NCI-H1694 treated with DMSO at 0.1 percent for 48 hours (cell line): ENCODE results near the gene ALDH9A1.
"Not testable (repeated sequence)": the region's sequence is repeated elsewhere in the genome, so short reads cannot be mapped to it uniquely, and the experiment has no call there.

ENCODE experiments used
- DNase-seq: peaks from one replicate; lab custom pipeline; 2025; lab: John Stamatoyannopoulos, UW

The ALDH9A1 gene

DNA sequence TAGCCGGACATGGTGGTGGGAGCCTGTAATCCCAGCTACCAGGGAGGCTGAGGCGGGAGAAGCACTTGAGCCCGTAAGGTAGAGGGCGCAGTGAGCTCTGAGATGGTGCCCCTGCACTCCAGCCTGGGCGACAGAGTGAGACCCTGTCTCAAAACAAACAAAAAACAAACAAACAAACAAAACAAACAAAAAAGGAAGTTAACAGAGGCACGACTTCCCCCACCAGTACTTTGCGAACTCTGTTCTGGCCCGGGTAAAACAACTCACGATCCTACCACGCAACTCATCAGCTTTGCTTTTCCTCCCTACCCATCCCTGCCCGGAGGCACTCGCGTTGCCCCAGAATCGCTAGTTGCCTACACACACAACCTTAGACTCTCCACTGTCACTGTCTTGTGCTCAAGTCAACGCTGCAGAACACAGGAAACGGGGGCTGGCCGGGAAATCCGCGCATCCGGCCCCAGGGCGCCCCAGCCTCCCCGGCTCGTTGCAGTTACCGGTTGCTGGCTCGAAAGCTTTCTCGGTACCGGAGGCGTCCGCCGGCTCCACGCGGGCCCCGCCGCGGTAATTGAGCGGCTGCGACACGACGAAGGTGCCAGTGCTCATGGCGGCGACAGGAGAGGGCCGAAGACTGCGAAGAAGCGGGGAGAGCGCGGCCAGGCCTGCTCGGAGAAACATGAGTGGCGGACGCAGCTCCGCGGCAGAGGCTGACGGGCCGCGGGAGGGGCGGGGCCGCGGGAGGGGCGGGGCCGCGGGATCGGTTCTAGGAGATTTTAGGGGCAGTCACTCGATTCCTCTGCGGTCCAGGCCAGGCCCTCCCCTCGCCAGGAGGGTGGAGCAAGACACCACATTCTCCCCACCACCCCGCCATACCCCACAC, at the start of gene ALDH9A1:
Gene ALDH9A1, minus strand, starts transcription at position 682 of the 880 bp plus-strand sequence. Its CDS starts 4 bp downstream, at position 678.
- DNase-seq = peak; percentile 82

DNA sequence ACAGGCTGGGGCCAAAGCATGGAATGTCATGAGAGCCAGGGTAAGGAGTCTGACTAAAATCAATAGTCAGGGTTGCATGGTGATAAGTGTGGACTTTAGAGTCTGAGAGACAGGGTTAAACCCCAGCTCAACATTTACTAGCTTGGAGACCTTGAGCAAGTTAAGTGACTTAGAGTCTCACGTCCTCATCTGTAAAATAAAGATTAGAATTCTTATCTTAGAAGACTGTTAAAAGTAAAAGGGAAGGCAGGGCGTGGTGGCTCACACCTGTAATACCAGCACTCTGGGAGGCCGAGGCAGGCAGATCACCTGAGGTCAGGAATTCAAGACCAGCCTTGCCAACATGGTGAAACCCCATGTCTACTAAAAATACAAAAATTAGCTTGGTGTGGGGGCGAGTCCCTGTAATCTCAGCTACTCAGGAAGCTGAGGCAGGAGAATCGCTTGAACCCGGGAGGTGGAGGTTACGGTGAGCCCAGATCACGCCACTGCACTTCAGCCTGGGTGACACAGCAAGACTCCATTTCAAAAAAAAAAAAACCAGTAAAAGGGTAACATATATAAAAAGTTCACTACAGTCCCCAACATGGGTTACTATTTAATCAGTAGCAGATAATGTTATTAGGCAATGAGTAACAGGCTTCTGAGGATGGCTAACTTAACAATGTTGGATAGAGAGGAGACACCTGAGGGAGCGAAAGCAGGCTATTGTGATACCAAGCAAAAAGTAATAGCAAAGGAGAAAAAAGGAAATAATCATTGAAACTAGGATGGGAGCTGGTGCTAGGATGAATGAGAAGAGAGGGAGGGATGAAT, 49.5 kb upstream of the ALDH9A1 start:
- no peak for DNase-seq

DNA sequence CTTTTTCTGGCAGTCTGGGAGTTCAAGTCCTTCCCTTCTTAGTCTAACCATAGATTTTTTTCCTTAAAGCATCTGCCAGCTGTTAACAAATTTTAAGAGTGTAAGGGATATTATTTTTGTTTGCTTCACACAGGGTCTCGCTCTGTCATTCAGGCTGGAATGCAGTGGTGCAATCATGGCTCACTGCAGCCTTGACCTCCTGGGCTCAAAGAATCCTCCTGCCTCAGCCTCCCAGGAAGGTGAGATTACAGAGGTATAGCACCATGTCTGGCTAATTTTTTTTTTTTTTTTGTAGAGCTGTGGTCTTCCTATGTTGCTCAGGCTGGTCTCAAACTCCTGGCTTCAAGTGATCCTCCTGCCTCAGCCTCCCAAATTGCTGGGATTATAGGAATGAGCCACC, 46.6 kb upstream of the ALDH9A1 start:
- DNase-seq = not testable (repeated sequence)

DNA sequence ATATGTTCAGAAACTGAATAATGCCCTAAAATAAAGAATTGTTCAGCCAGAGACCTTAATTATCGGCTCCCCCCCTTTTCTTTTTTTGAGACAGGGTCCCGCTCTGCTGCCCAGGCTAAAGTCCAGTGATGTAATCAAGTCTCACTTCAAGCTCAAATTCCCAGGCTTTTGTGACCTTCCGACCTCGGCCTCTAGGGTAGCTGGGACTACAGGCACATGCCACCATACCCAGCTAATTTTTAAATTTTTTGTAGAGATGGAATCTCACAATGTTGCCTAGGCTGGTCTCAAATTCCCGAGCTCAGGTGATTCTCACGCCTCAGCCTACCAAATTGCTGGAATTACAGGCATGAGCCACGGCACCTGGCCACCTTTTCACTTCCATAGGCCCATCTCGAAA, 43.8 kb upstream of the ALDH9A1 start:
- DNase-seq = no peak

DNA sequence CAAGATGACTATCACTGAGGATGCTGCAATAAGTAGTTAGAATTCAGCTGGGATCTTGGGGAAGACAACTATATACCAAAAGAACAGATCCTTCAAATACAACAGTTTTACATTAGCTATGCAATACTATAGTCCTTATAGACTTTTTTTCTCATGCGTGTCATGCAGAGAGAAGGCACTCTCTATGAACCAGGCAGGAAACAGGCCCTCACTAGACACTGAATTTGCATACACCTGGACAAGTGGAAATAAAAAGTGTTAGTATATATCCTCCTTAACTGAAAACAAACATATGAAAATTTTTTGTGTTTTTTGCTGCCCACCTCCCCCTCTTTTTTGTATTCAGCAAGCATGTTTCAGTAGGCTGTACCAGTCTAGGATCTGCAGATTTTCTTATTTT, 40.4 kb upstream of the ALDH9A1 start:
- no peak for DNase-seq

DNA sequence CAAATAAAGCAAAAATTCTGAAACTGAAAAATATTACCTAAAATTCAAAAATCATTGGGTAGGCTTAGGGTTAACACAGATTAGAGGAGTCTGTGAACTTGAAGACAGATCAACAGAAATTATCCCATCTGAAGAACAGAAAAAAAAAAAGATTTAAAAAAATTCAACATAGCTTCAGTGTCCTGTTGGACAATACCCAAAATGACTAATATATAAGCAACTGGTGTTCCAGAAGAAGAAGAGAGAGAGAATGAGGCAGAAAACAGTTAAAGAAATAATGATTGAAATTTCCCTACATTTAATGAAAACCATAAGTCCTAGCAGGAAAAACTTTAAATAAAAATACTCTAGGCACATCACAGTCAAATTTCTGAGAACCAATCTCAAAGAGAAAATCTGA, 38.8 kb upstream of the ALDH9A1 start:
- DNase-seq = no peak

DNA sequence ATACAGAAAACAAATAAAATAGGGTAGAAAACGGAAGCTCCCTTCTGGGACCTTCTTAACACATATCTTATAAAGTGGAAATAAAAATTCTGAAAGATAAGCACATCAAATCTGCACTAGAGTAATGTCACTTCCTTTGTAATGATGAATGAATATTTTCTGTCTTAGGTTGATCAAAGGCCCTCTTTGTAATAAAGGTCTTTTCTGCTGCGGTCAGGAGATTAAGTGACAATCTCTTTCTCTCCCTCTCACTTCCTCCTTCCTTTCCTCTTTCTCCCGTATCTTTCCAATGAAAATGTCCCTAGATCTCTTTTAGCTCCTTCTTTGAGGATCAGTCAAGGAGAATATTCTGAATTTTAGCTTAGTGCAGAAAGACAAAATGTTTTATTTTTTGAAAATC, 36.5 kb upstream of the ALDH9A1 start:
- DNase-seq = no peak

DNA sequence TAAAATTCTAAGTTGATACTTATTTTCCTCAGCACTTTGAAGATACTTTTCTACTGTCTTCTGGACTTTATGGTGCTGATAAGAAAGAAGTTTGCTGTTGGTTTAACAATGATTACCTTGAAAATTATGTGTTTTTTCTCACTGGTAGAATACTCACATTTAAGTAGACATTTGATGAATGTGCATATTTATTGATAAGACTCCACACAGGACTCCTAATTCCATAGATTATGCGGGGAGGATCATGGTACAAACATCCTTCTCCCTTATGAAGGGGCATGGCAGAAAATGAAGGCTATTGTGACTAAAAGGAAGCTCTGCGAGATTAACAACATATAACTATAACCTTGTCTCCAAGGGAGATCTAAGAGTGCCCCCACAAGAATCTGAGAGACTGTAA, 28.5 kb upstream of the ALDH9A1 start:
- no peak for DNase-seq

DNA sequence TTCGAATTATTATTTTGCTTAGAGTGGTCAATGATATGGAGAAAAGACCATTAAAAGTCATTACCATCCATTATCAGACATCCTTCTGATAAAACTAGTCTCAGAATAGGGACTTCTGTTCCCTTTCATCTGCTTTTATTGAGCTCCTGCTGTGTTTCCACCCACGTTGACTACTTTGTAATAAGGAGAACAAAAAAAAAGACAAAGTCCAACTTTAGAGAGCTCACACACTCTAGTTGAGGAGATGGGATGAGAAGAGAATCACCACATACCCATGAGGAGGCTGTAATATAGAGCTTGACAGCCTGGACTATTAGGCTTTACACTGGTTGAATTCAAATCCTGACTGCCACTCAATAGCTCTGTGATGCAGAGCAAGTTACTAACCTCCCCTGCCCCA, 27.8 kb upstream of the ALDH9A1 start:
- no peak for DNase-seq

DNA sequence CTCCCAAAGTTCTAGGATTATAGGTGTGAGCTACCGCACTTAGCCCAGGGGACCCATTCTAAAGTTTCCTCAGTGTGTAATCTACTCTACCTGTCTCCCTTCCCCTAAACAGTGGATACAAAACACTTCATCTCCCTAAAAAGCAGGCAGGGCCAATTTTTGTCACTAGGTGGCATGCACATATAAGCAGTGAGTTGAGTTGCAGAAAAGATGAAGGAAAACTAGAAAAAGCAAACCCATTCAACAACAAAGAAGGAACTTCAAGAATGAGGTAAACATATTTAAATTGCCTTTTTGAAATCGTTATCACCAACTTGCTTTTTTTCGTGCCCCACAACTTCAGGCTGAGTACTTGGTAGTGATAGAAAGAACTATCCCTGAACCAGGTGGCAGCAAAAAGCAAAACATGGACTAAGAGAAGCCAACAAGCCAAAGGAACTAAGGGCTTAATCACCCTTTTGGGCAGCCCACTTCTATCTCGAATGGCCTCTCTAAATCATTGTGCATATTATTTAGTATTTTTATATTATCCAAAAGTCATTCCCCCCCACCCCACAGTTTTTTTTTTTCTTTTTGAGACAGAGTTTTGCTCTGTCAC, 19.7 kb upstream of the ALDH9A1 start:
- DNase-seq = peak; percentile 60

DNA sequence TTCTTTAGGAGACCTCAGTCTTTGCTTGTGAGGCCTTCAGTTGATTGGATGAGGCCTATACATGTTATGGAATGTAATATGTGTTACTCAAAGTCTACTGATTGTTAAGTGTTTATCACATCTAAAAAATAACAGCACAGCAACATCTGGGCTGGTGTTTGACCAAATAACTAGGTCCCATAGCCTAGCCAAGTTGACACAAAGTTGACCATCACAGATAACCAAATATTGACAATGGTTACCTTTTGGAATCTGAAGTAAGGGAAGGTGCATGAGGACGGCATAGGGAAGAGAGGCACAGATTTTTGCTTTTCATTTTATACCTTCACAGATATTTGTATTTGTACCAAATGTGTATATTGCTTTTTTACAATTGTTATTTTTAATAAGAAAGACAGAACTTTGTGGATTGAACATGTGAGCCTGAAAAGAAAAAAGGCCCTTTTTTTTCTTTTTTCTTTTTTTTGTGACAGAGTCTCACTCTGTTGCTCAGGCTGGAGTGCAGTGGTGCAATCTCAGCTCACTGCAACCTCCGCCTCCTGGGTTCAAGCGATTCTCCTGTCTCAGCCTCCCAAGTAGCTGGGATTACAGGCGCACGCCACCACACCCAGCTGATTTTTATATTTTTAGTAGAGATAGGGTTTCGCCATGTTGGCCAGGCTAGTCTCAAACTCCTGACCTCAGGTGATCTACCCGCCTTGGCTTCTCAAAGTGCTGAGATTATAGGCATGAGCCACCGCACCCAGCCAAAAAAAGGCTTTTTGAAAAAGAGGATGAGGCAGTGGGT, 18.1 kb upstream of the ALDH9A1 start:
- not testable (repeated sequence) for DNase-seq

DNA sequence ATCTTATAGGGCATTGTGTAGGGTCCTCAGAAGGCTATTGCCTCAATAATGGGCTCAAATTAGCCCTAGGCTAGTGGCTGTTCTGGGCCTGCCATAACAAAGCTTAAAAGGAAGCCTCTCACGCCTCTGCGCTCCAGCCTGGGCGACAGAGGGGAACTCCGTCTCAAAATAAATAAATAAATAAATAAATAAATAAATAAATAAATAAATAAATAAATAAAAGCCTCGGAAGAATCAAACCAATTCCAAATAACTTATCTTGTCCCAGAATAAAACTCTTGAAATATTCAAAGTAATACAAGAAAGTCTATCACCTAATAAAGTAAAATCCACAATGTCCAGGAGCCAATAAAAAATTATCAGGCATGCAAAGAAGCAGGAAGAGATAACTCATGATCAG, 14.4 kb upstream of the ALDH9A1 start:
- no peak for DNase-seq

DNA sequence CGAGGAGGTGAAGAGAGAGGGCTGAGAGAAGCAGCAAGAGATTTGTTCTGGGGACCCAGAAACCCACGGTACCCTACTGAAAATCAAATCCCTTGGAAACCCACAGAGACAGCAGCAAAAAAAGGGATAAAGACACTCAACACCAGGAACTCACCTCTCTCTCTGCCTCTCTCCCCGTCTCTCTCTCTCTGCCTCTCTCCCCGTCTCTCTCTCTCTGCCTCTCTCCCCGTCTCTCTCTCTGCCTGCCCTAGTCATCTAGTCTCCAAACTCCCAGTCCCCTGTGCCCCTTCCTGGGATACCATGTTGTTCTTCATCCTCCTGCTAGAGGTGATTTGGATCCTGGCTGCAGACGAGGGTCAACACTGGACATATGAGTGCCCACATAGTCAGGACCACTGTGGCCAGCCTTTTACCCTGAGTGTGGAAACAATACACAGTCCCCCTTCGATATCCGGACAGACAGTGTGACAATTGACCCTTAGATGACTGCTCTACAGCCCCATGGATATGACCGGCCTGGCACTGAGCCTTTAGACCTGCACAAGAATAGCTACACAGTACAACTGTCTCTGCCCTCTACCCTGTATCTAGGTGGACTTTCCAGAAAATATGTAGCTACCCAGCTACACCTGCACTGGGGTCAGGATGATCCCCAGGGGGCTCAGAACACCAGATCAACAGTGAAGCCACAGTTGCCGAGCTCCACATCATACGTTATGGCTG, 9.8 kb upstream of the ALDH9A1 start:
- no peak for DNase-seq

DNA sequence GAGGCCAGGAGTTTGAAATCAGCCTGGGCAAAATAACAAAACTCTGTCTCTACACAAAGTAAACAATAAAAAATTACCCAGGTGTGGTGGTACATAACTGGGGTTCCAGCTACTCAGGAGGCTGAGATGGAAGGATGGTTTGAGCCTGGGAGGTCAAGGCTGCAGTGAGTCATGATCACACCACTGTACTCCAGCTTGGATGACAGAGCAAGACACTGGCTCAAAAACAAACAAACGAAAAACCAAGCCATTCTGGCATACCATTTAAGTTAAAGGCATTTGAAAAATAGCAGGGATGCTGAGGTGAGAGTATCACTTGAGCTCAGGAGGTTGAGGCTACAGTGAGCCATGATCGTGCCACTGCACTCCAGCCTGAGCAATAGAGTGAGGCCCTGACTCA, 5.3 kb upstream of the ALDH9A1 start:
- no peak for DNase-seq

DNA sequence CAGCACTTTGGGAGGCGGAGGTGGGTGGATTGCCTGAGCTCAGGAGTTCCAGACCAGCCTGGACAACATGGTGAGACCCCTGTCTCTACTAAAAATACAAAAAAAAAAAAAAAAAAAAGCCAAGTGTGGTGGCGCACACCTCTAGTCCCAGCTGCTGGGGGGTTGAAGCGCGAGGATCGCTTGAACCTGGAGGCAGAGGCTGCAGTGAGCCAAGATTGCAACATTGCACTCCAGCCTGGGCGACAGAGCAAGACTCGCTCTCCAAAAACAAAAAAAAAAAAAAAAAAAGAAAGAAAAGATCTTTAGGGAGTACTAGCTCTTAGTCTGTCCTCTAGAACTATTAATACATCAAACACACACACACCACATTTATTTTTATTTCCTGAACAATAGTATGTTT, 3.6 kb upstream of the ALDH9A1 start:
- DNase-seq = not testable (repeated sequence)

DNA sequence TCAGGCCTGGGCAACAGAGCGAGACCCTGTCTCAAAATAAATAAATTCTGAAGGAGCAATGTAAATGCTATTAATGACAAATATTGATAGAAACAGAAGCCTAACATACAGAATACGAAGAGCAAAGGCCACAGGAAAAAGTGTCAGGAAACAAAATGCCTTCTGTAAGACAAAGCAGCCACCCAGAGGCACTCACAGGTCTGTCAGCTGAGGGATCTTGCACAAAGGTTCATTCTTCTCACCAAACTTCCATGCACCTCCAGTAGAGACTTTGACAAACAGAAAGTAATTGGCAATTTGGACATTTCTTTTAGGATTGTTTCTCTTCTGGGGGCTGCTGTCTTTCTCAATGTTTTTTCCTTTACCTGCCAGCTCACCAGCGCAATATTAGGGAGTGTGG, 1.2 kb upstream of the ALDH9A1 start:
- no peak for DNase-seq

DNA sequence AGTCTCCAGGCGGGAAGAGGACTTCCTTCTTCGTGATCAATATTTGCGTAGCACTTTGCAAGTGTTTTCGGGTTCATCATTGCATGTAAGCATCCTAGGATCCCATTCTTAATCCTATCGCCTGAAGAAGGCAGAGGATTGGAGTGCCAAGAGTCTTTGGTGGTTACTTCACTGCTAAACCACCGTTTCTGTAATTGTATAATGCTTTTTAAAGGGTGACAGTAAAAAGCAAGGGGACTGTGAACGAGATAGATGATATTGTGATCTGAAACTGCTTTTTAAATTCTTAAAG, 345 bp upstream of the ALDH9A1 start:
- DNase-seq = no peak

DNA sequence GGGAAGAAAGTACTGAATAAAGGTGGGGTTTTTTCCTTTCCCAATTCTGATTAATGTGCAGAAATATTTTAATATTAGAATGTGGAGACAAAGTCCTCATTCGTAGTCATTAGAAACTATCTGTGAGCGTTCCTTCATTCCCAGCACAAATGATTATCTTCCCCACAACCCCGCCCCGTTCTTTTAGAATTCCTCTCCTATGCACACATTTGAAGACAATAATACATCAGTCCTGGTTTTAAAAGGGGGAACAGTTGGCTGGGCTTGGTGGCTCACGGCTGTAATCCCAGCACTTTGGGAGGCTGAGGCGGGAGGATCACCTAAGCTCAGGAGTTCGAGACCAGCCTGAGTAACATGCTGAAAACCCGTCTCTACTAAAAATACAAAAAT, 876 bp downstream of the ALDH9A1 start:
- DNase-seq = no peak

DNA sequence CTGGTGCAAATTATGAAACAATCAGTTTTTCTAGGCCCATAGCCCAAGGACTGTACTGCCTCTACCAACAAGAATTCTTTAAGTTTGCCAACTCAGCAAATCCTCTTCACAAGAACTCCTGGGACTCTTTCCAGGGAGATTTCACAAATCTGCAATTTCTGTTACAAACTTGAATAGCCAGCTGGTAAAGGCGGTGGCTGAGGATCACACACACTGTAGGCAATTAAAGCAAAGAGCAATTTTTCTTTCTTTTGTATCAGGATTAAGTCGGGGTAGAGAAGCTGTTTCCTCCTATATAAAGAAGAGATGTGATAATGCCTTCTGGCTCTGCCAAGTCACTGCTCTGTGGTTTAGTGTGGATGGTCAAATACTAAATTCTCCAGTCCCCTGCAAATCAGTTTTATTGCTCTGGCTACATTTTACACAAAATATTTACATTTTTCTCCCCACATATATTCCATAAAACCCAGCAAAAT, 1.7 kb downstream of the ALDH9A1 start:
- no peak for DNase-seq

DNA sequence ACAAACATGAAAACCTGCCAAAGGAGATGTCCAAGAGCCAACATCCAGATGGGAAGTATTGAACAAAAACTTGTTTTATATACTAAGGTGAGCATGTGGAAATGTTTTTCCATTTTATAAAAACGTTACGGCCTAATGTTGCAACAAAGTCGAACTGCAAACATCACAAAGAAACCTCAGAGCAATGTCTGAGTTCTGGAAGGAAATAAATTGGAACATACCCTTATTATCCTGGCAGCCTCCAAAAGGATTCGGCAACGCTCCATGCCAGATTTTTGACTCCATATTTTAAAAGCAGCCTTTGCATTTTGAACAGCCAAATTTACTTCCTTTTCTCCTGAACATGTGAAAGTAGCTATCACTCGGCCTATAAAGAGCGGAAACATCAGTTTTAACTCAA, 3.3 kb downstream of the ALDH9A1 start:
- no peak for DNase-seq

DNA sequence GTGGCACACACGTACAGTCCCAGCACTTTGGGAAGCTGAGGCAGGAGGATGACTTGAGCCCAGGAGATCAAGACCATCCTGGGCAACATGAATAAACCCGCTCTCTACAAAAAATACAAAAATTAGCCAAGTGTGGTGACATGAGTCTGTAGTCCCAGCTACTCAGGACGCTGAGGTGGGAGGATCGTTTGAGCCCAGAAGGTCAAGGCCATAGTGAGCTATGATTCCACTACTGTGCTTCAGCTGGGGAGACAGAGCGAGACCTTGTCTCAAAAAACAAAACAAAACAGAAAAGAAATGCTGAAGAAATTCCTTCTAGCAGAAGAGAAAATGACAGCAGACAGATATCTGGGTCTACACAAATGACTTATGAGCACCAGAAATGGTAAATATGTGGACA, 10.3 kb downstream of the ALDH9A1 start:
- DNase-seq = no peak
